Central memory CD8-positive, alpha-beta T cell (primary cell): ENCODE measurements around the gene LILRB2.
"Not testable (repeated sequence)": the region's sequence is repeated elsewhere in the genome, so short reads cannot be mapped to it uniquely, and the experiment has no call there.

Source experiments
- ATAC-seq: fragments of 150-1000 bp; cut with Tn5 transposase; replicated peaks from 2 replicates; pipeline ENCODE4 v1.10.0; 2022; ENCODE audit warnings: mild to moderate bottlenecking, moderate FRiP score, moderate number of reproducible peaks; ENCODE audit not compliant: poor library complexity, severe bottlenecking; ENCODE audit errors: extremely low read depth
- DNase-seq, 2 donors: peaks; one replicate each; pipeline ENCODE4 v3.0.0; 2021; ENCODE audit warnings: low spot score in 2 of 2
- H3K27ac Mint-ChIP-seq: one replicate; pipeline ENCODE4 v1.8.0; 2022; ENCODE audit warnings: low read depth, mild to moderate bottlenecking, moderate library complexity, mixed read lengths
- H3K27me3 Mint-ChIP-seq: one replicate; pipeline ENCODE4 v1.8.0; 2022; ENCODE audit warnings: mixed read lengths
- H3K36me3 Mint-ChIP-seq: one replicate; pipeline ENCODE4 v1.8.0; 2022; ENCODE audit warnings: mild to moderate bottlenecking, moderate library complexity, mixed read lengths; ENCODE audit not compliant: insufficient read depth
- H3K4me1 Mint-ChIP-seq: one replicate; pipeline ENCODE4 v1.8.0; 2022; ENCODE audit warnings: mixed read lengths
- H3K4me3 Mint-ChIP-seq: one replicate; pipeline ENCODE4 v1.8.0; 2022; ENCODE audit warnings: mild to moderate bottlenecking, moderate library complexity, mixed read lengths
- H3K9me3 Mint-ChIP-seq: one replicate; pipeline ENCODE4 v1.8.0; 2022; ENCODE audit warnings: mixed read lengths

LILRB2 gene

DNA sequence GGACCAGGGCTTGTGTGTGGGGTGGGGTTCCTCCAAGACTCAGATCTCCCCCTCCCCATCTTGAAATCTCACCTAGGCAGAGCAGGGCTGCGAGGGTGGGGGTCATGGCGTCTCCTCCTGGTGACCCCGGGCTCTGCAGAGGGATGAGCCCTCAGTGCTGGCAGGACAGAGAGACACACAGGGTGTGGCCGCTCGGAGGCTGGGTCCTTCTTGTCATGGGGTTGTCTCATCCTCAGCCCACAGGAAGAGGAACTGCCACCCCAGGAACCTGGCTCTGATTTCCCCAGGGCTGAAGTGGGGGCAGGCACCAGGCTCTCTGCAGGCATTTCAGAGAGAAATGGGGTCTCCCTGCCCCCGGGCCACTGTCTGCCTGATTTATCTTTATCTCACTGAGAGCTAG is 38.3 kb downstream of the LILRB2 start, which contains the start of gene LILRA6:
Gene LILRA6 (minus strand): TSS at position 145 of the 400 bp plus-strand sequence.
- not testable (repeated sequence) for H3K9me3 Mint-ChIP-seq, H3K36me3 Mint-ChIP-seq, H3K4me1 Mint-ChIP-seq, ATAC-seq, DNase-seq, H3K4me3 Mint-ChIP-seq, H3K27ac Mint-ChIP-seq
- H3K27me3 Mint-ChIP-seq: peaks cover 19% of the 10 kb centered on the region

GRCh38 chr19:54242234-54242633 is 38.7 kb downstream of the LILRB2 start:
- not testable (repeated sequence) for ATAC-seq, H3K4me1 Mint-ChIP-seq, H3K9me3 Mint-ChIP-seq, DNase-seq, H3K4me3 Mint-ChIP-seq, H3K27ac Mint-ChIP-seq, H3K36me3 Mint-ChIP-seq
- peaks cover 19% of the 10 kb centered on the region for H3K27me3 Mint-ChIP-seq

DNA sequence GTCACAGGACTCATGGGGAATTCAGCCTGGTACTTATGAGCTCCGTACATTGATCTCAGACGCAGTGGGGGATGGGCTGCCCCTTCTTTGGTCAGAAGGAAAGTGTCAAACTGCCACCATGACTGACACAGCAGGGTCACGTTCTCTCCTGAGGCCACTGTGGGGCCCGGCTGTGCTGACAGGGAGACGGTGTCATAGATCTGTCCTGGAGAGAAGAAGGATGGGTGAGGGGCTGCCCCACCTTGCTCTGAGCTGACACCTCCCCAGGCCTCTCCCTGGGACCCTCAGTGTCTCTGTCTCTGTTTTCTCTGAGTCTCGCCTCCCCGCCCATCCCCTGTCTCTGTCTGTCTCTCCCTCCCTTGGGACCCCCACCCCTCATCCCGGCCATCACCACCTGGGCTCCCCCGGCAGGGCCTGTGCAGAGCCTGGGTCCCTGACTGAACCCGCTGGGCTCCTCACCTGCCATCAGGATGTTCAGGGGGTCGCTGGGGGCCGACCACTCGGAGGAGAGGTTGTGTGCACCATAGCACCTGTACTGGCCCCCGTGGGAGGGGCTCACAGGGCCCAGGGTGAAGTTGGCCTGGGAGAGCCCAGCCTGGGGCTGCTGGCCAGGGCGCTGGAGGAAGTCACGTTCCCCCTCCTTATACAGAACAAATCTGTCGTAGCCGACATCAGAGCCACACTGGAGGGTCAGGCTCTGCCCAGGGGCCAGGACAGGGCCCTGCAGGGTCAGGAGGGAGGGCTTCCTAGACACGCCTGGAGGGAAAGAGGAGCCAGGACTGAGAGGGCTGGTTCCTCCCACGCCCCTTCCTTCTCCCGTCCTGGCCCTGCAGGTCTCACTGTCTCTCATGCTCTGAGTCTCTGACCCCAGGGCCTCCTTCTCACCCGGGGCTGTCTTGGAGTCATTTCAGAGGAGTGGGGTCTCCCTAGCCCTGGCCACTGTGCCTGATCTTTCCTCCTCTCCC is 40.3 kb downstream of the LILRB2 start:
- H3K4me3 Mint-ChIP-seq, ATAC-seq, H3K27ac Mint-ChIP-seq, H3K4me1 Mint-ChIP-seq, H3K9me3 Mint-ChIP-seq, DNase-seq, H3K36me3 Mint-ChIP-seq: not testable (repeated sequence)
- peaks cover 27% of the 10 kb centered on the region for H3K27me3 Mint-ChIP-seq

GRCh38 chr19:54239491-54240371 is 41.2 kb downstream of the LILRB2 start:
- not testable (repeated sequence) for H3K36me3 Mint-ChIP-seq, H3K27ac Mint-ChIP-seq, H3K9me3 Mint-ChIP-seq, DNase-seq, H3K4me1 Mint-ChIP-seq, H3K4me3 Mint-ChIP-seq, ATAC-seq
- peaks cover 28% of the 10 kb centered on the region for H3K27me3 Mint-ChIP-seq

- no peak for ATAC-seq
- Mint-ChIP-seq H3K4me3 (no peak overlapping the region), H3K27ac (no peak overlapping the region), H3K27me3 (peaks cover 40% of the 10 kb centered on the region), H3K9me3 (no peaks in the 10 kb centered on the region), H3K4me1 (peaks cover 4% of the 10 kb centered on the region), H3K36me3 (no peaks in the 10 kb centered on the region)
- no peak for DNase-seq
Measured at GRCh38 chr19:54233941-54234340, 47.0 kb downstream of the LILRB2 start.

GRCh38 chr19:54231077-54231931 is 49.6 kb downstream of the LILRB2 start:
- H3K27me3 Mint-ChIP-seq: peaks cover 39% of the 10 kb centered on the region
- H3K27ac Mint-ChIP-seq: no peak overlapping the region
- DNase-seq: peak; percentile 73 to 92
- peaks cover 4% of the 10 kb centered on the region for H3K4me1 Mint-ChIP-seq
- peak; percentile 77 for ATAC-seq
- H3K36me3 Mint-ChIP-seq: no peaks in the 10 kb centered on the region
- no peaks in the 10 kb centered on the region for H3K9me3 Mint-ChIP-seq
- no peak overlapping the region for H3K4me3 Mint-ChIP-seq

GRCh38 chr19:54230031-54230430 is 50.9 kb downstream of the LILRB2 start:
- Mint-ChIP-seq H3K27me3 (peaks cover 32% of the 10 kb centered on the region), H3K4me1 (peaks cover 4% of the 10 kb centered on the region), H3K9me3 (no peaks in the 10 kb centered on the region), H3K36me3 (no peaks in the 10 kb centered on the region), H3K27ac (no peak overlapping the region), H3K4me3 (no peak overlapping the region)
- DNase-seq (no peak), ATAC-seq (no peak)

DNA sequence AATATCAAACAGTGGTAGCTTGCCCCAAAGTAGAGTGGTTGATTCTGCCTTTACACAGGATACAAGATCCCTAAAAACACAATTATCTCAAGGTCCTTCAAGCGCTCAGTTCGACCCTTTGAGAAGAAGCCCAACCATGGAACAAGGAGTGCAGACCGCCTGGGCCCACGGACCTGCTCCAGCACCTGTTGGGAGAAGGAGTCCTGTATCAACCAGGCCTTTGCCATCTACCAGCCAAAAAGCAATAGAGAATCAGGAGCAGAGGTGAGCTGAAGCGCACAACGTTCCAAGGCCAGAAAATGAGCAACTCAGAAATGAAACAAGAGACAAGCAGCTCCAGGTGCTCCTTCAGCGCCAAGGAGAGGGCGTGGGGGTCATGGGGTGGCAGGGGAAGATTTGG is 51.8 kb downstream of the LILRB2 start:
- H3K27me3 Mint-ChIP-seq: peaks cover 32% of the 10 kb centered on the region

DNA sequence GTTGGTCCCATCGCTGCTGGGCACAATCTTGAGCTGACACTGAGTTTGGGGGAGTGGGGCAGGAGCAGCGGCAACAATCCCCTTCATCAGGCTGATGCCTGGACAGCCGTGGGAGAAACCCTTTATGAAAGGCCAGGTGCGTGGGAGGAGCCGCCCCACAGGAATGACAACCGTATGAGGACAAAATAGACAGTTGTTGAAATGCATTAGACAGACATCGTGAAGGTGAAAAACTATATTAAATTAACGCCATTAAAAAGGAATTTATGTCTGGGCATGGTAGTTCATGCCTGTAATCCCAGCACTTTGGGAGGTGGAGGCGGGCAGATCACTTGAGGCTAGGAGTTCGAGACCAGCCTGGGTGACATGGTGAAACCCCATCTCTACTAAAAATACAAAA is 56.3 kb downstream of the LILRB2 start:
- not testable (repeated sequence) for H3K9me3 Mint-ChIP-seq, H3K27ac Mint-ChIP-seq, H3K4me1 Mint-ChIP-seq, H3K36me3 Mint-ChIP-seq, ATAC-seq, H3K4me3 Mint-ChIP-seq, DNase-seq
- H3K27me3 Mint-ChIP-seq: peaks cover 24% of the 10 kb centered on the region

More for the DNA sequence above, 51.8 kb downstream of the LILRB2 start:
- no peak for DNase-seq
- H3K27ac Mint-ChIP-seq: no peak overlapping the region
- H3K4me3 Mint-ChIP-seq: no peak overlapping the region
- H3K9me3 Mint-ChIP-seq: no peaks in the 10 kb centered on the region
- no peaks in the 10 kb centered on the region for H3K36me3 Mint-ChIP-seq
- no peak for ATAC-seq
- H3K4me1 Mint-ChIP-seq: peaks cover 4% of the 10 kb centered on the region

- H3K4me1 Mint-ChIP-seq, H3K9me3 Mint-ChIP-seq, ATAC-seq, H3K36me3 Mint-ChIP-seq, H3K4me3 Mint-ChIP-seq, DNase-seq, H3K27ac Mint-ChIP-seq: not testable (repeated sequence)
- peaks cover 17% of the 10 kb centered on the region for H3K27me3 Mint-ChIP-seq
Measured at GRCh38 chr19:54223937-54224281, 57.0 kb downstream of the LILRB2 start.
